Vagina (tissue), 2 donors: ENCODE measurements around the gene ENPP6.

Experiments used
- POLR2A ChIP-seq, 2 donors: fragments of 450-650 bp; IDR thresholded peaks; one replicate each; pipeline ENCODE4 v1.6.1; 2017; ENCODE audit warnings: antibody characterized with exemption in 2 of 2, mild to moderate bottlenecking in 2 of 2, moderate library complexity in 2 of 2
- POLR2AphosphoS5 ChIP-seq, 2 donors: sonication (generic); formaldehyde crosslinking; IDR thresholded peaks; one replicate each; pipeline ENCODE4 v1.9.0; 2017; ENCODE audit warnings: antibody characterized with exemption in 2 of 2, mild to moderate bottlenecking in 2 of 2, low read depth in 1 of 2; ENCODE audit not compliant: insufficient read depth in 1 of 2
- TF ChIP-seq, protein P1 (sequence below), 3 experiments: fragments of 450-650 bp in 2 of 3; fragments of 200-600 bp in 1 of 3; sonication (generic) in 1 of 3; IDR thresholded peaks; one replicate each; pipeline ENCODE4 v1.5.1; 2017 to 2019; ENCODE audit warnings: antibody characterized with exemption in 3 of 3, mild to moderate bottlenecking in 2 of 3, moderate library complexity in 2 of 3

DNA sequence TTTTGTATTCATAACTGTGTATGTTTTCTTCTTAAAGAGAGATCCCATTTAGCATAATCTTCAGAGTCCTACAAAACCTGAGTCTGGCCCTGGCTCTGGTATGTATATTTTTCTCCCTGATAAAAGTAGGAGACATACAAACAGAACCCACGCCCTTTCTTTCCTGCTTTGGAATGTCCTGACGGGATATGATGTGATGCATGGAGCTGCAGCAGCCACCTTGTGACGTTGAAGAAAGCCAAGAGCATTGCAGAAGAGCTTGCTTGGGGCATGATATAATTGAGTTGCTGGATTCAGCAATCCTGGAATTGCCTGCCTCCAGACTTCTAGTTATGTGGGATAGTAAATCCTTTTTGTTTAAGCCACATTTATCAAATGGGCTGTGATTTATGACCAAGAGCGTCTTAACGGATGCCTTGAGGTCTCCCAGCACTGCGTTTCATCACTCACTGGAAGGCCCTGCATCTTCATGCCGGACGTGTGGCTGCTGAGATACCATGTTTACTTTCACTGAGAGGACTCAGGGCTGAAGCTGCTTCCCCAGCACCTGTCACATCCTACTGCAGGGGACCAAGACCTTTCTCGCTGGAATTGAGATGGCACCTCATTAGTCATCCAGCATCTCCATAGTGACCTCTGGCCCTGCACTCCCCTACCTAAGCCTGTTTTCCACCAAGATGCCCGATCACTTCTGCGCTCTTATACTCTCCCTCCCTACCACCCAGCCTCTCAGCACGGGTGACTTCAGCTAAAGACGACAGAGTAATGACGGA lies 107.0 kb downstream of the ENPP6 start:
- TF ChIP-seq, protein P1, sequence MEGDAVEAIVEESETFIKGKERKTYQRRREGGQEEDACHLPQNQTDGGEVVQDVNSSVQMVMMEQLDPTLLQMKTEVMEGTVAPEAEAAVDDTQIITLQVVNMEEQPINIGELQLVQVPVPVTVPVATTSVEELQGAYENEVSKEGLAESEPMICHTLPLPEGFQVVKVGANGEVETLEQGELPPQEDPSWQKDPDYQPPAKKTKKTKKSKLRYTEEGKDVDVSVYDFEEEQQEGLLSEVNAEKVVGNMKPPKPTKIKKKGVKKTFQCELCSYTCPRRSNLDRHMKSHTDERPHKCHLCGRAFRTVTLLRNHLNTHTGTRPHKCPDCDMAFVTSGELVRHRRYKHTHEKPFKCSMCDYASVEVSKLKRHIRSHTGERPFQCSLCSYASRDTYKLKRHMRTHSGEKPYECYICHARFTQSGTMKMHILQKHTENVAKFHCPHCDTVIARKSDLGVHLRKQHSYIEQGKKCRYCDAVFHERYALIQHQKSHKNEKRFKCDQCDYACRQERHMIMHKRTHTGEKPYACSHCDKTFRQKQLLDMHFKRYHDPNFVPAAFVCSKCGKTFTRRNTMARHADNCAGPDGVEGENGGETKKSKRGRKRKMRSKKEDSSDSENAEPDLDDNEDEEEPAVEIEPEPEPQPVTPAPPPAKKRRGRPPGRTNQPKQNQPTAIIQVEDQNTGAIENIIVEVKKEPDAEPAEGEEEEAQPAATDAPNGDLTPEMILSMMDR (IDR thresholded peaks at IDR 0.05) = no peak
- TF ChIP-seq POLR2AphosphoS5 (IDR thresholded peaks at IDR 0.05; ENCODE audit: insufficient read depth in 1 of 2, low read depth in 1 of 2) = no peak
- TF ChIP-seq POLR2A (IDR thresholded peaks at IDR 0.05) = no peak
